Calu3 (cell line): ENCODE data around the gene MOV10L1. TPM values are rescaled to one million over a fixed set of nuclear protein-coding genes. Genes with fewer than 3 reads are reported as not detected.

Experiments used
- BruUV-seq: library from RNA; stranded (reverse); fragments of 400-500 nt; replicated peaks from 2 replicates; lab custom pipeline; 2021; lab: Mats Ljungman, UMichigan
- CTCF ChIA-PET: fragments of 300-600 bp; sonication (Branson Sonifier 250); formaldehyde crosslinking; loops from one replicate; lab custom pipeline; 2022; ENCODE audit warnings: antibody characterized with exemption; lab: Charles Lee
- DNase-seq: peaks from one replicate; pipeline ENCODE4 v3.0.0; 2022
- H3K27ac Mint-ChIP-seq: one replicate; pipeline ENCODE4 v1.8.0; 2022; ENCODE audit warnings: mixed read lengths; ENCODE audit not compliant: unreplicated experiment
- H3K27me3 Mint-ChIP-seq: one replicate; pipeline ENCODE4 v1.8.0; 2022; ENCODE audit warnings: mixed read lengths; ENCODE audit not compliant: unreplicated experiment
- H3K36me3 Mint-ChIP-seq: one replicate; pipeline ENCODE4 v1.8.0; 2022; ENCODE audit warnings: mild to moderate bottlenecking, moderate library complexity, mixed read lengths; ENCODE audit not compliant: insufficient read depth, unreplicated experiment
- H3K4me1 Mint-ChIP-seq: one replicate; pipeline ENCODE4 v1.8.0; 2022; ENCODE audit warnings: mild to moderate bottlenecking, low read depth, mixed read lengths; ENCODE audit not compliant: unreplicated experiment
- H3K4me3 Mint-ChIP-seq: one replicate; pipeline ENCODE4 v1.8.0; 2022; ENCODE audit warnings: mild to moderate bottlenecking, low read depth, moderate library complexity, mixed read lengths; ENCODE audit not compliant: unreplicated experiment
- H3K9me3 Mint-ChIP-seq: one replicate; pipeline ENCODE4 v1.8.0; 2022; ENCODE audit warnings: low read depth, mixed read lengths; ENCODE audit not compliant: unreplicated experiment
- intact Hi-C: fragments of 100-400 bp; cut with micrococcal nuclease; formaldehyde crosslinking; loops from one replicate; pipeline ENCODE4 v1.10.0; 2022; ENCODE audit not compliant: unreplicated experiment
- total RNA-seq: library from RNA; stranded (reverse); gene quantifications from 2 replicates; pipeline ENCODE4 v1.2.3, GENCODE V29; 2022
- TF ChIP-seq, protein P1 (sequence below): fragments of 200-600 bp; IDR thresholded peaks from one replicate; pipeline ENCODE4 v1.8.0; 2022; ENCODE audit warnings: antibody characterized with exemption; ENCODE audit not compliant: unreplicated experiment

MOV10L1 gene
- total RNA-seq, 1 experiment from 2014 or later, result not detected

DNA sequence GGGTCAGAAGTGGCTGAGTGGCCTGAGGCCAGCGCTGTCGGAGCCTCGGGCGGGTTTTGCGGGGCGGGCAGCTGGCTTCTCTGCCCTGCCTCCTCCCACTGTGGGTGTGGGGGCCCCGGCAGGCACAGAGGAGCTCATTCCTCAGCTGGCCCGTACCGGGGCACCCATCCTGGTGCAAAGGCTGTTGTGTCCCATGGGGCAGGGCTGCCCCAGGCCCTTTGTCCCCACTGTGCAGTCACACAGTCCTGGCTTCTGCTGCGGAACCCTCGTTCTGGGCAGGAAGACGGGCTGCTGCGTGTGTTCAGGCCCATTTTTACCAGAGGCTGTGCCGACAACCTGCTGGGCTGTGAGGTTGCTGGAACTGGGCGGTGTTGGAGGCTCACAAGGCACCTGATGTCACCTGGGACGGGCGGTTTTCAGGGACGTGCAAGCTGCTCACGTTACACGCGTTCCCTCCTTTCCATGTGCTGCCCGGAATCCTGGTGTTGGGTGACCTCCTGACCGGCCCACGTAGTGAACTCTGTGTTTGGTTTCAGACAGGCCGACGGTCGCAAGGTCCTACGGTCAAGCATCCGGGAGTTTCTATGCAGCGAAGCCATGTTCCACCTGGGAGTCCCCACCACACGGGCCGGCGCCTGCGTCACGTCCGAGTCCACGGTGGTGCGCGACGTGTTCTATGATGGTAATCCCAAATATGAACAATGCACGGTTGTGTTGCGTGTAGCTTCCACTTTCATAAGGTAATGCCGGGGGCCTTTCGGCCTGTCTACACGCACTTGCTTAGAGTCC, 116.2 kb downstream of the MOV10L1 start:
- Mint-ChIP-seq H3K27ac (no peak overlapping the region), H3K9me3 (no peaks in the 10 kb centered on the region), H3K4me3 (no peak overlapping the region), H3K36me3 (peaks cover 84% of the 10 kb centered on the region), H3K27me3 (no peaks in the 10 kb centered on the region), H3K4me1 (peaks cover 16% of the 10 kb centered on the region)
- TF ChIP-seq, protein P1, sequence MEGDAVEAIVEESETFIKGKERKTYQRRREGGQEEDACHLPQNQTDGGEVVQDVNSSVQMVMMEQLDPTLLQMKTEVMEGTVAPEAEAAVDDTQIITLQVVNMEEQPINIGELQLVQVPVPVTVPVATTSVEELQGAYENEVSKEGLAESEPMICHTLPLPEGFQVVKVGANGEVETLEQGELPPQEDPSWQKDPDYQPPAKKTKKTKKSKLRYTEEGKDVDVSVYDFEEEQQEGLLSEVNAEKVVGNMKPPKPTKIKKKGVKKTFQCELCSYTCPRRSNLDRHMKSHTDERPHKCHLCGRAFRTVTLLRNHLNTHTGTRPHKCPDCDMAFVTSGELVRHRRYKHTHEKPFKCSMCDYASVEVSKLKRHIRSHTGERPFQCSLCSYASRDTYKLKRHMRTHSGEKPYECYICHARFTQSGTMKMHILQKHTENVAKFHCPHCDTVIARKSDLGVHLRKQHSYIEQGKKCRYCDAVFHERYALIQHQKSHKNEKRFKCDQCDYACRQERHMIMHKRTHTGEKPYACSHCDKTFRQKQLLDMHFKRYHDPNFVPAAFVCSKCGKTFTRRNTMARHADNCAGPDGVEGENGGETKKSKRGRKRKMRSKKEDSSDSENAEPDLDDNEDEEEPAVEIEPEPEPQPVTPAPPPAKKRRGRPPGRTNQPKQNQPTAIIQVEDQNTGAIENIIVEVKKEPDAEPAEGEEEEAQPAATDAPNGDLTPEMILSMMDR, result no peak
- CTCF ChIA-PET, result no interaction called here
- intact Hi-C loops, result no loop called here
- no TSS peak for BruUV-seq
- no peak for DNase-seq

DNA sequence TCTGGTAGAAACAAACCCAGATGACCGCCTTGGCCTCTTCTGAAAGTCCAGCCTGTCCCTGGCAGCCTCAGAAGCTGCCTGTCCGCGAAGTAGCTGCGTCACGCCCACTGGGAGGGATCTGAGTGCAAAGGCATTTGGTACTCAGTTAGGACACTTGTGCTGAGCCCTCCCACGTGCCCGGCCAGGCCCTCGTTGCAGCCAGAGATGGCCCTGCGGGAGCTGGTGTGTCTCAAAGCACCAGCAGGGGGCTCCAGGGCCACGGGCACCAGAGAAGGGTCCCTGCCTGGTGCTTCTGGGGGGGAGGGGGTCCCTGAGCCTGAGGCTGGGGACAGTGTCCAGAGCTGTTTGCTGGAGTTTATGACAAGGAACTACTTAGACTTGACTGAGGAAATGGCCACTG, 116.8 kb downstream of the MOV10L1 start:
- peak; percentile 34 for DNase-seq
- no TSS peak for BruUV-seq
- TF ChIP-seq, protein P1, result peak; percentile 74
- no peak overlapping the region for H3K27ac Mint-ChIP-seq
- intact Hi-C loops, result no loop called here
- CTCF ChIA-PET, result no interaction called here
- H3K4me3 Mint-ChIP-seq, result no peak overlapping the region
- H3K36me3 Mint-ChIP-seq, result peaks cover 82% of the 10 kb centered on the region
- no peaks in the 10 kb centered on the region for H3K27me3 Mint-ChIP-seq
- no peaks in the 10 kb centered on the region for H3K9me3 Mint-ChIP-seq
- peaks cover 16% of the 10 kb centered on the region for H3K4me1 Mint-ChIP-seq

- Mint-ChIP-seq H3K4me3 (no peak overlapping the region), H3K27ac (no peak overlapping the region), H3K4me1 (peaks cover 8% of the 10 kb centered on the region), H3K36me3 (peaks cover 77% of the 10 kb centered on the region), H3K9me3 (no peaks in the 10 kb centered on the region), H3K27me3 (no peaks in the 10 kb centered on the region)
- TF ChIP-seq, protein P1, result no peak
- intact Hi-C loops, result no loop called here
- no TSS peak for BruUV-seq
- CTCF ChIA-PET, result interaction anchor here (1.2 kb wide), 1 partner anchor 17 kb away, joined by 9 read pairs; no protein-coding TSS in a partner anchor
- no peak for DNase-seq
Measured at GRCh38 chr22:50207383-50208140, 117.8 kb downstream of the MOV10L1 start.

DNA sequence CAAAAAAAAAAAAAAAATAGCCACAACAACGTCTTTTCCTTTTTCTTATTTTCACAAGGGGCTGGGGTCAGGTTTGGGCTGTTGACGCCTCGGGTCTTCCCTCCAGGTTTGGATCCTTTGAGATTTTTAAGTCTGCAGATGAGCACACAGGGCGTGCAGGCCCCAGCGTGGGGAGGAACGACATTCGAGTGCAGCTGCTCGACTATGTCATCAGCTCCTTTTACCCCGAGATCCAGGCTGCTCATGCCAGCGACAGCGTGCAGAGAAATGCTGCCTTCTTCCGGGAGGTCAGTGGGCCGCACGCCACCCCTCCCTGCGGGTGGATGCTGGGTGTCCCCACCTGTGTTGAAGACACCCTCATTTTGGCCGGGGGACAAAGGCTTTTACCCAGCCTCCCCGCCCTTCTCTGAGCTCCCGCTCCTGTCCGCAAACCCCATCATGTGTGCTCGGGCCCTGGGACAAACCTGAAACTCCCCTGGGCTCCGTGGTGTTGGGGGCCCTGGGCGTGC, 118.7 kb downstream of the MOV10L1 start:
- TF ChIP-seq, protein P1, result no peak

More for the DNA sequence above, 118.7 kb downstream of the MOV10L1 start:
- no peak for DNase-seq
- CTCF ChIA-PET, result interaction anchor here (0.7 to 1.2 kb wide), 4 partner anchors 18 to 88 kb away, joined by 3 to 9 read pairs (median 6); no protein-coding TSS in a partner anchor
- H3K27me3 Mint-ChIP-seq, result no peaks in the 10 kb centered on the region
- no peaks in the 10 kb centered on the region for H3K9me3 Mint-ChIP-seq
- no TSS peak for BruUV-seq
- H3K4me1 Mint-ChIP-seq, result peaks cover 7% of the 10 kb centered on the region
- intact Hi-C loops, result no loop called here
- H3K4me3 Mint-ChIP-seq, result no peak overlapping the region
- H3K36me3 Mint-ChIP-seq, result peaks cover 75% of the 10 kb centered on the region
- H3K27ac Mint-ChIP-seq, result no peak overlapping the region
